ENCODE results near the gene PDX1.

Gene PDX1

DNA sequence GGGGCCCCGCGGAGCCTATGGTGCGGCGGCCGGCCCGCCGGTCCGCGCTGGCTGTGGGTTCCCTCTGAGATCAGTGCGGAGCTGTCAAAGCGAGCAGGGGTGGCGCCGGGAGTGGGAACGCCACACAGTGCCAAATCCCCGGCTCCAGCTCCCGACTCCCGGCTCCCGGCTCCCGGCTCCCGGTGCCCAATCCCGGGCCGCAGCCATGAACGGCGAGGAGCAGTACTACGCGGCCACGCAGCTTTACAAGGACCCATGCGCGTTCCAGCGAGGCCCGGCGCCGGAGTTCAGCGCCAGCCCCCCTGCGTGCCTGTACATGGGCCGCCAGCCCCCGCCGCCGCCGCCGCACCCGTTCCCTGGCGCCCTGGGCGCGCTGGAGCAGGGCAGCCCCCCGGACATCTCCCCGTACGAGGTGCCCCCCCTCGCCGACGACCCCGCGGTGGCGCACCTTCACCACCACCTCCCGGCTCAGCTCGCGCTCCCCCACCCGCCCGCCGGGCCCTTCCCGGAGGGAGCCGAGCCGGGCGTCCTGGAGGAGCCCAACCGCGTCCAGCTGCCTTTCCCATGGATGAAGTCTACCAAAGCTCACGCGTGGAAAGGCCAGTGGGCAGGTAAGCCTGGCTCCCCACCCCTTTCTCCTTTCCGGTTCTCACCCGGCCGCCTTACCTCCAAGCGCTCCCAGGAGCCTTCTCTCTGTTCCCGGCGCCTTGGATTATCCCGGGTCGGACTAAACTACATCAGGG is at the start of gene PDX1:
Gene PDX1, plus strand, starts transcription at position 67 of the 743 bp plus-strand sequence. Its CDS starts 139 bp downstream, at position 206.
- DNase-seq (ENCODE audit: low read depth), result no peak

DNA sequence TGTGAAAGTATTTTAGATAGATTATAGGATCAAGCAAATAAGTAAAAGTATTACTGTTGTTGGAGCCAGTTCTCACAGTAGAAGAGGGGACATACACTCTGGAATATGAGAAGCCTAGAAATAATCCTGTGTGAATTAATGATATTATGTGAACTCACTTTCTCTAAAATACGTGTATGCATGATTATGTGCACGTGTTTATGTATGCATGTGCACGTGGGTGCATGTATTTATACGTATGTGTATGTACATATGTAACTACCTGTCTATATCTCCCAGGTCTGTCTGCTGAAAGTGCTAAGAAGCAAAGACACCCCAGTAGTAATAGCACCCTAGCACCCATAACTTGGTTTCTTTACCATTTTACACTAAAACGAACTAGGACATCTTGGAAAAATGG is 41.5 kb upstream of the PDX1 start:
- DNase-seq (ENCODE audit: low read depth), result no peak

DNA sequence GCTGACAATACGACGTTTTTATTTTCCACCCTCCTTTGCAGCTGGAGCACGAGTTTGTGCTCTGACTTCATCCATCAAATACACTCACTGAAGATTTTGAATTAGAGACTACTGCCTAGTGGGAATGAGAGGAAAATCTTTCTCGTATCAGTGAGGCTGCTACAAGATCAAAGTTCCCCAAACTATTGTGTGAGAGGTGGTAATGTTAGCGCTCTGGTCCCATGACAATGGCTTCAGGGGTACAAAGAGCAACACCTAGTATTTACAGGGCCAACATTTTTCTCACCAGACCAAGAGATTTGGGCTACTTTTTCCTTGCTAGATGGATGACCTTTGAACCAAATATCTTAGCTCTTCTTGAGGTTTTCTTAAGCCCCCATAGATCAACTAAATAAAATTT is 30.3 kb upstream of the PDX1 start:
- no peak for DNase-seq (ENCODE audit: low read depth)

GRCh38 chr13:27896726-27897125 is 23.1 kb upstream of the PDX1 start:
- no peak for DNase-seq (ENCODE audit: low read depth)

DNA sequence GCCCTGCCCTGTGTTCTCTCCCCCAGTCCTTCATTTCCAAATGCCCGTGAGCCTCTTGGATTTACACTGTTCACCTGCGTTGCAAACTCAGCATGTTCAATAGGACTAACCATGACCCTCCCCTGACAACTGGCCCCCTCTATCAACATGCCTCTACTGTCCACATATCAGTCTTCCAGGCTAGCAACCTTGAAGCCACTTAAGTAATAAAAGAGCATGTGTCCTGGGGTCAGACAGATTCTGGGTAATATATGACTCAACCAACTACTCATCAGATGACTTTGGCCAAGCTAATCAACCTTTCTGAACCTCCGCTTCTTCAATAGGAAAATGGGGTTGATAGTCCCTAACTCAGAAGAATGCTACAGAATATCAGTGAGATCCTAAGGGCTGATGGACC is 15.1 kb upstream of the PDX1 start:
- DNase-seq (ENCODE audit: low read depth), result no peak

DNA sequence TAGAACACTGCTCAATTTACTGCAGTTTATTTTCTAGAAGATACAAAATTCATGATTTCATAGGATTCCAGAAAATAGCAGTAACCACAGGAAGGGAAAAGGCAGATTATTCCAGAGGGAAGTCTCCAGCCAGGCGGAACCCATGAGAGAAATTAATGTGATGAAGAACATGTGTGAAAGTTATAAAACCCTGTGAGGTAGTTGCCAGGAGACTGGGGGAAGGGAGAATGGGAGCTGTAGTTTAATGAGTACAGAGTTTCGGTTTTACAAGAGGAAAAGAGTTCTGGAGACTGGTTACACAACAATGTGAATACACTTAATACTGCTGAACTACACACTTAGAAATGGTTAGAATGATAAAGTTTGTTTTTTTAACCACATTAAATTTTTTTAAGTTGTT is 14.2 kb upstream of the PDX1 start:
- DNase-seq (ENCODE audit: low read depth), result no peak

DNA sequence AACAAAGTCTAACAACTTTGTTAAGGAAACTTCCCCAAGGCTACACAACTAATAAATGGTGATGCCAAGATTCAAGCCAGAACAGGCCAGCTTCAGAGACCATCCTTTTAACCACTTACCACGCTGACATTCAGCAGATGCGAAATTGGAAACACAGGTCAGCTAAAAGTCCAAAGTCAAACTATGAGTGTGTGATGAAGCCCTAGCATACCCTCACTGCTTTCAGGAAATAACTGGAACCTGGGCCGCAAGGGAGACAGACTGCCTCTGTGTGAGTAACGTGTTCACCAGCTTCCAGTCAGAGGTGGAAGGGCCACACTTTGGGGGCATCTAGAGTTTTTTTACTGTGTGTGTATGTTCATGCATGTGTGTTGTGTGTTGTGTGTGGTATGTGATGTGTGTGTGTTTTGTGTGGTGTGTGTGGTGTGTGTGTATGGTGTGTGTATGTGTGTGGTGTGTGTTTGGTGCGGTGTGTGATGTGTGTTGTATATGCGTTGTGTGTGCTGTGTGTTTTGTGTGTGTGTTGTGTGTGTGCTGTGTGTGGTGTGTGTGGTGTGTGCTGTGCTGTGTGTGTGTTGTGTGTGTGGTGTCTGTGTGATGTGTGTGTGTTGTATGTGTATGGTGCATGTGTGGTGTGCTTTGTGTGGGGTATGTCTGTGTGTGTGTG is 12.5 kb upstream of the PDX1 start:
- no peak for DNase-seq (ENCODE audit: low read depth)

- DNase-seq (ENCODE audit: low read depth), result no peak
Observed at GRCh38 chr13:27909378-27909777, 10.4 kb upstream of the PDX1 start.

DNA sequence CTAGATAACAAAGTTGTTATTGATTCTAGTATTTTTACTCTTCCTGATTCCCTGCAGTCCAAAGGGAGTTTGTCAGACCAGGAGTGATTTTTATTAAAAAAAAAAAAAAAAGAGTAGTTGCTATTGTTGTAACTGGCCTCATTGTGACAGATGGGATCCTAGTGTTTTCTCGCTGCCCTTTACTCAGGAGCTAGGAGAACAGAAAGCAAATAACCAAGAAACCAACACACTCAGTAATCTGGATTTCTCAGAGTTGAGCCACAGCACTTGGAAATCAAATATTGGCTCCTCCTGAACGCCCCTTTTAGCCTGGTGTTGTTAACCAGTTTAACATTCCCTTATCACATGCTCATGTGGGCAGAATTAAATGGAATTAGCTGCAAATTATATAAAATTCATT is 8.3 kb upstream of the PDX1 start:
- DNase-seq (ENCODE audit: low read depth), result no peak

DNA sequence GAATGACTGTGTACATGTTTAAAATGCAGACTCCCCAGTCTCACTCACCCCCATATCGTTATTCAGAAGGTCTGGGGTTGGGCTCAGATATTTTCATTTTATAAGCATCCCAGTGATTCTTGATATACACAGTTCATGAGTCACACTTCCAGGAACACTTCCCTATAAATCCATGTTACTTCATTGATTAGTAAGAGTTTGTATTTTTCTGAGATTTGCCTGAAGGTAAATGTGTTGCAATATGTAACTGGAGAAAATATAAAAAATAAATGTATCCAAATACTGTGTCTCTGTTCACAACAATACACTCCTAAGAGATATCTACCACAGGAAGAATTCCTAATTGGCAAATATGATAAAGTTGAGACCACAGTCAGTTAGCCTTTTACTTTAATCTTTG is 6.6 kb upstream of the PDX1 start:
- DNase-seq (ENCODE audit: low read depth), result no peak

- no peak for DNase-seq (ENCODE audit: low read depth)
Observed at GRCh38 chr13:27915301-27916207, 4.2 kb upstream of the PDX1 start.

DNA sequence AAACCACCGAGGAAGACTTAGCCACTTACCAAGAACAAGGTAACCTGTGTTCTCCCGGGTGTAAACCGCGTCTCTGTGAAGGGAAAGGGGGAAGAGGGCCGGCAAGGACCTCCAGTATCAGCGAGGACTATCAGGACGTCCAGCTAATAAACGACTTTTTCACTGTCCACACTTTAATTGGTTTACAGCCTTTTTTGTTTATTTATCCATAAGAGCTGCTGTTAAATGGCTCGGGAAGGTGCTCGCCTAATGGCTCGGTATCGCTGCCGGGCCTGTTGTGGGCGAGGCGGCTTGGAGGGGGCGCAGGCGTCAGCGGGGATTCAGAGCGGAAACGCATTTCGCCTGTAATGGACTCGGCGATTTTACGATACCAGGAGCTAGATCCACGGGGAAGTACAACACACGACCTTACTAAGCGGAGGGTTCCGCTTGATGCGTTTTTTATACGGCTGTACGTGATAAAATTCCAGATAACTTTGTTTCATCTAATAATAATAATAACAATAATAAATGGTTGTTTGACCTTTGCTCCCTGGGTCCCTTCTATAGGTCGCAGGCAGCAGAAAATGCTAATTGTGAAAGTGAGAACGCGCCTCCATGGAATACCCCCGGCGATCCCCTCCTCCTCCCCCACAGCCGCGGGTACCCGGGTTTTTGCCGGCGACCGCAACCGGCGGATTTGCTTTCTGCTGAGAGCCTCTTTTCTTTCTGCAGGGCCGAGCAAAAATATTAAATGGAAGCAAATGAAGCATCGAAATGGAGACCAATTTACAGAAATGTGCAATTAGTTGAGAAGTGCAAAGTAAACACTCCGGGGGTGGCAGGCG is 2.5 kb upstream of the PDX1 start:
- no peak for DNase-seq (ENCODE audit: low read depth)

DNA sequence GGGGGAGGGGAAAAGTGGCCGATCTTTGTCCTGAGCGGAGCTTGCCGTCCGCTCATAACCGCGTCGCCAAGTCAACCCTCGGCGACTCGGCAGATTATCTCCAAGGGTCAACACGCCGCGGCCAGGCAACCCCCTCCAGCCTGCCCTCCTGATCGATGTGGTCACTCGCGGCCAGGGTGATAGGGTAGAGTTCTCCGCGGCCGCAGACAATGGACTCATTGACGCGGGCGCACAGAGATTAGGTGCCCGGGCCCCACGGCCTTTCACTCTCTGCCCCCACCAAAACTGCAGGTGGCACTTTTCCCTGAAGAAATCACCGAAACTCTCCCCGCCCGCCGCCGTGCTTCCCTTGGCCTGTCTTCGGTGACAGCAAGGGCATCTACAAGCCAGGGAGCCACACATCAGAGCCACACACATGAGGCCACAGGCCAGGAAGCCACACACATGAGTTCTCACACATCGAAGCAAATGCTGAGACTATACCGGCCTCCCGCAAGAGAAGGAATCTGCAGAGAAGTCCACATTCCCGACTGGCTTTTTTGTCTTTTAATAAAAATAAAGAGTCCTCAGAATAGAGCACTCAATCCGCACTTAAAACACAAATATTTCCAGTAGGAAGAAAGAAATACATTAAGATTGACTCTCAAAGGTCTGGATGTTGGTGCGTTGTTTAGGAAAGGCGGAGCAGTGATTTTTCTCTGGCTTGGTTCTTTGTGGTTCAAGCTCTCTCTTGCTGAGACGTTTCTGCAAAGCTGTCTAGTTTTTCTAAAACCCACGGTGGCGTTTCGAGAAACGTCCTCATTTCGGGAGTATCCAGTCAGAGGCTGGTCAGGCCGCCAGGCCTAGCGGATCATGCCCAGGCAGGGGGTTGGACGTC is 1.5 kb upstream of the PDX1 start:
- no peak for DNase-seq (ENCODE audit: low read depth)

DNA sequence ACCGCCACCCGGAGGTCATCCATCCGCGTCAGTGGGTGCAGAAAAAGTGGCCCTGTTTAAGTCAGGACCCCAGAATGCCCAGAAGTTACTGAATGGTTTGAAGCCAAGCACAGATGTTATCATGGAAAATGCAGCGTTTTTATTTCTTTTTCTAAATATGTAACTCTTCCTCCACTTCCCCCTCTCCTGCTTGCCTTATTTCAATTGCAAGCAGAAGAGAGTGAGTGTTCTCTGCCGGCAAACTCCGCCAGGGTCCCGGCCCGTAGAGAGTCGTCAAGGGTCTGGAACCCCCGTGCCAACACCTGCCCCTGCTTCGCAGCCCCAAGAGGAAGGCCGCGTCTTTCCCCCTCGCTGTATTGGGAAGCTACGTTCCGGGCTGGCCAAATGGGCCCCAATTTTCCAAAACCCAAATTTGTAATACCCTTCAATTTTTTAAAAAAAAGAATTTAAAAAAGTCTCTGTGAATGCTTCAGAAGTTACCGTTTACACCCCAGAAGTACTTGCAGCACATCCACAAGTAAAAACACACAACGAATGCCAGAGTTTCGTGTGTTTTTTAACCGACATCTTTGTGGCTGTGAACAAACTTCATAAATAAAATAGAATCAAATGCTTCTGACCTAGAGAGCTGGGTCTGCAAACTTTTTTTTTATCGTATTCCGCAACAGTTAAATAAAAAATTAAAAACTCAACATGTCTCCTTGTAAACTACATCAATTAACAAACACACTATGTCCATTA is 712 bp upstream of the PDX1 start:
- no peak for DNase-seq (ENCODE audit: low read depth)

- DNase-seq (ENCODE audit: low read depth), result no peak
Observed at GRCh38 chr13:27919659-27919933, 204 bp upstream of the PDX1 start.

- peak; percentile 24 for DNase-seq (ENCODE audit: low read depth)
Observed at GRCh38 chr13:27920677-27921420, 1.0 kb downstream of the PDX1 start.

- DNase-seq (ENCODE audit: low read depth), result no peak
Observed at GRCh38 chr13:27921421-27921960, 1.7 kb downstream of the PDX1 start.

DNA sequence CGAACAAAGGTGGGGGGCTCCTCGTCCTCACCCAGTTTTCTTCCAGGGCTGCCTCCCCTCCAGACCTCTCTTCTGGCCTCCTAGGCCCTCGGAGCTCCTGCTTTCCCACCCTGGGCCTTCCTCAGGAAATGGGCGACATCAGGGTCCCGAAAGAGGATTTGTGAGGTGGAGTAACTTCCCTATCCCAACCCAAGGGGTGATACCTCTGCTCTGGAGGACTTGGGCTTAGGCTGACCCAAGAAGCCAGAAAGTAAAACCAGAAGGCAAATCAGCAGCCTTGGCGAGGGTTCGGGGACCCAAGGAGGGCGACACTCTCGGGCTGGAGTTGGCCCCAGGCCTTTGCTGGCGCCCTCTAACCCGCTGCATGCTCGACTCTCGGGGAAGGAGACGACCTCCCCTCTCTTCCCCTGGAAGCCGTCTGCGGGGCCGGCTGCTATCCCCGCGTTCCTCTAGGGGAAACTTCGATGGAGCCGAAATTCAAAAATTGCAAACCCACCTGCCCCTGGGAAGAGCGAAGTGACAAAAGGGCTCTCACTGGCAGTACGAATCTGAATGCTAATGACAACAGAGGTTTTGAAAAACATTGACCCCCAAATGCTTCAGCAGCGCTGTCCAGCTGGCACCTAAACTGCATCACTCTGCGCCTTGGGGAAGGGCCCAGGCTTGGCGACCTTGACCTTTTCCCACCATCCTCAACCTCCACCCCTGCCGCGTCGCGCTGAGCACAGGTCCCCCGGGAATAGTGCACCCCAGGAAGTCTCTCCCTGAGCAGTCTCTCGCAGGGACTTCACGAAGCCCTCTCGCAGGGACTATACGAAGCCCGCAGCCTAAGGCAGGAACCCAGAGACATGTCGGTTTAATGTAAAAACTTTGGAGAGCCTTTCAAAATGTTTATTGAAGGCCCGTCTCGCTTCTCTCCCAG is 2.4 kb downstream of the PDX1 start:
- no peak for DNase-seq (ENCODE audit: low read depth)
